ENCODE results near the gene TMEM243. TPM values are rescaled to one million over a fixed set of nuclear protein-coding genes. Genes with fewer than 3 reads are reported as not detected.
A peak's percentile ranks its signal among the peaks of the same experiment; 100 is the strongest.

Gene TMEM243
- total and polyA plus RNA-seq, 2 of the 4 experiments (the other 2 are of a cell fraction) = 28.7 to 31.1 TPM

GRCh38 chr7:87213811-87214210, 5.7 kb downstream of the TMEM243 start:
- no TSS peak for BruUV-seq (replicated peaks)
- Histone ChIP-seq H3K36me3 (ENCODE audit: control insufficient read depth, insufficient read depth, low read length) (peaks cover 4% of the 10 kb centered on the region), H3K4me2 (ENCODE audit: low read depth, low read length) (no peak overlapping the region), H2BK20ac (ENCODE audit: low read depth, low read length) (no peak overlapping the region), H2AFZ (replicated peaks; ENCODE audit: low read length, poor library complexity) (no peak overlapping the region), H3K14ac (replicated peaks; ENCODE audit: low read depth, low read length) (0 out of 2 replicates have a peak overlapping the region, but pooled peaks have one; percentile 14), H3K9me1 (ENCODE audit: insufficient read depth, low read length) (peaks cover 17% of the 10 kb centered on the region), H2BK120ac (ENCODE audit: low read depth, low read length) (no peak overlapping the region), H3K9me3 (ENCODE audit: control insufficient read depth, insufficient read depth, low read length) (no peaks in the 10 kb centered on the region), H2BK15ac (ENCODE audit: low read depth, low read length) (no peak overlapping the region), H3K18ac (ENCODE audit: low read depth, low read length) (no peak overlapping the region), H4K20me1 (ENCODE audit: insufficient read depth, low read length) (peaks cover 8% of the 10 kb centered on the region), H3K9ac (ENCODE audit: low read depth, low read length) (no peak overlapping the region), H4K91ac (ENCODE audit: insufficient read depth, low read depth, low read length) (no peak overlapping the region), H3K56ac (ENCODE audit: extremely low read depth, insufficient read depth, low read length) (no peak overlapping the region), H4K8ac (ENCODE audit: low read depth in 2 of 2, low read length in 2 of 2) (no peak overlapping the region), H3K27ac (ENCODE audit: insufficient read depth, low read length) (no peak overlapping the region), H3K4me1 (ENCODE audit: control insufficient read depth, insufficient read depth, low read length) (peaks cover 5% of the 10 kb centered on the region), H2BK5ac (ENCODE audit: low read depth, low read length, poor library complexity, severe bottlenecking) (no peak overlapping the region), H3K79me1 (ENCODE audit: low read depth in 1 of 2, low read length in 2 of 2) (peaks cover 35 to 69% of the 10 kb centered on the region in 2 experiments), H2AK5ac (ENCODE audit: low read depth, low read length) (no peak overlapping the region), H3K4me3 (ENCODE audit: insufficient read depth, low read depth, low read length) (no peak overlapping the region), H3K27me3 (ENCODE audit: control insufficient read depth, insufficient read depth, low read length) (no peaks in the 10 kb centered on the region), H4K5ac (ENCODE audit: low read depth, low read length) (no peak overlapping the region), H3K4ac (ENCODE audit: low read depth, low read length) (no peak overlapping the region), H3K23ac (ENCODE audit: low read depth, low read length) (no peak overlapping the region), H2AK9ac (replicated peaks; ENCODE audit: low read depth, low read length, poor library complexity) (no peak overlapping the region)
- ChIA-PET POLR2A (ENCODE audit: unreplicated experiment) (no interaction called here), CTCF (no interaction called here)
- ATAC-seq (ENCODE audit: low read depth) (no peak; the same call in 1 of the 2 replicates), DNase-seq (no peak)
- in situ Hi-C loops (cut with MboI; ENCODE audit: low sequenced_read_pairs) = no loop called here
- intact Hi-C loops (cut with micrococcal nuclease) = no loop called here
- no CpG with 5 or more reads among the region's 2 CpGs for WGBS, 2 experiments (ENCODE audit: extremely low coverage in 2 of 2, insufficient read length in 1 of 2)
- dilution Hi-C loops (cut with HindIII; ENCODE audit: low sequenced_read_pairs, unreplicated experiment) = no loop called here
- no peak for TF ChIP-seq RAD21 (IDR thresholded peaks at IDR 0.05; ENCODE audit: low read length)
- TF ChIP-seq POLR2A (IDR thresholded peaks at IDR 0.05; ENCODE audit: low read depth, low read length) = no peak
- 0 out of 2 replicates have a peak, but pooled peaks have one; percentile 26 for TF ChIP-seq FOS (IDR thresholded peaks at IDR 0.05; ENCODE audit: low read depth, low read length)

All from IMR-90 (cell line).